Panc1 (cell line): ENCODE measurements around the gene UNC93B1. TPM values are rescaled to one million over a fixed set of nuclear protein-coding genes. Genes with fewer than 3 reads are reported as not detected.

Experiments used
- ATAC-seq: fragments of 200-7000 bp; cut with Tn5 transposase; 2 replicates; pipeline ENCODE4 v1.9.1; 2020; ENCODE audit warnings: mild to moderate bottlenecking, moderate library complexity
- BruUV-seq: library from RNA; stranded (reverse); fragments of 400-500 nt; replicated peaks from 2 replicates; lab custom pipeline; 2021; lab: Mats Ljungman, UMichigan
- CTCF ChIA-PET: fragments of 300-600 bp; sonication (Branson Sonifier 250); formaldehyde crosslinking; loops from one replicate; lab custom pipeline; 2022; ENCODE audit warnings: antibody characterized with exemption; lab: Charles Lee
- POLR2A ChIA-PET: fragments of 300-600 bp; sonication (Branson Sonifier 250); formaldehyde crosslinking; loops from one replicate; lab custom pipeline; 2022; ENCODE audit warnings: antibody characterized with exemption; lab: Charles Lee
- DNase-seq: peaks from one replicate; pipeline ENCODE4 v3.0.0-alpha.2; 2010; ENCODE audit warnings: low read depth, low spot score
- H3K27ac ChIP-seq: 2 replicates; pipeline ENCODE4 v1.5.1; 2011; ENCODE audit warnings: mild to moderate bottlenecking, low read length, inconsistent platforms
- H3K27me3 ChIP-seq: fragments of 200-500 bp; sonication (Bioruptor generic); 2 replicates; pipeline ENCODE4 v1.6.0; 2014; ENCODE audit warnings: low read length, inconsistent platforms; ENCODE audit not compliant: control insufficient read depth, insufficient read depth
- H3K36me3 ChIP-seq: fragments of 200-500 bp; sonication (Bioruptor generic); 2 replicates; pipeline ENCODE4 v1.5.1; 2014; ENCODE audit warnings: inconsistent platforms, mild to moderate bottlenecking, low read length, moderate library complexity; ENCODE audit not compliant: control insufficient read depth, insufficient read depth
- H3K4me1 ChIP-seq: 2 replicates; pipeline ENCODE4 v1.5.1; 2011; ENCODE audit warnings: inconsistent platforms, mild to moderate bottlenecking, low read length, moderate library complexity; ENCODE audit not compliant: control insufficient read depth, insufficient read depth
- H3K4me3 ChIP-seq, 2 experiments: 2 replicates each; pipeline ENCODE4 v1.5.1; 2011 to 2012; ENCODE audit warnings: low read depth in 2 of 2, low read length in 2 of 2, mild to moderate bottlenecking in 2 of 2, inconsistent platforms in 1 of 2, moderate library complexity in 1 of 2
- H3K9me3 ChIP-seq: fragments of 200-500 bp; sonication (Bioruptor generic); 2 replicates; pipeline ENCODE4 v1.5.1; 2014; ENCODE audit warnings: low read depth, mild to moderate bottlenecking, inconsistent platforms, low read length, moderate library complexity; ENCODE audit not compliant: control insufficient read depth, insufficient read depth
- POLR2AphosphoS5 ChIP-seq: IDR thresholded peaks from 2 replicates; pipeline ENCODE4 v1.6.1; 2012; ENCODE audit warnings: mild to moderate bottlenecking, low read depth, low read length, moderate library complexity
- SIN3A ChIP-seq: IDR thresholded peaks from 2 replicates; pipeline ENCODE4 v1.6.1; 2012; ENCODE audit warnings: low read depth, mild to moderate bottlenecking, low read length, moderate library complexity, borderline replicate concordance; ENCODE audit not compliant: insufficient read depth
- TCF7L2 ChIP-seq: IDR thresholded peaks from 2 replicates; pipeline ENCODE4 v1.6.1; 2011; ENCODE audit warnings: mild to moderate bottlenecking, low read depth, low read length, inconsistent platforms
- in situ Hi-C: cut with HindIII; loops from 2 replicates; pipeline ENCODE4 v1.10.0; 2016; ENCODE audit warnings: low sequenced_read_pairs, low pct_unique_long_range_greater_than_20kb
- intact Hi-C: fragments of 100-400 bp; cut with micrococcal nuclease; formaldehyde crosslinking; loops from one replicate; pipeline ENCODE4 v1.10.0; 2022; ENCODE audit not compliant: unreplicated experiment
- total RNA-seq: library from RNA; stranded (reverse); gene quantifications from one replicate; pipeline ENCODE4 v1.2.1, GENCODE V29; 2021; ENCODE audit not compliant: unreplicated experiment
- TF ChIP-seq, protein P1 (sequence below): fragments of 450-650 bp; IDR thresholded peaks from 2 replicates; pipeline ENCODE4 v1.5.1; 2017; ENCODE audit warnings: mild to moderate bottlenecking
- TF ChIP-seq, protein P2 (sequence below), 2 experiments: IDR thresholded peaks; 2 replicates each; pipeline ENCODE4 v1.6.1; 2011 to 2012; ENCODE audit warnings: low read depth in 2 of 2, control low read depth in 1 of 2, low read length in 1 of 2, mild to moderate bottlenecking in 1 of 2, moderate library complexity in 1 of 2; ENCODE audit not compliant: insufficient read depth in 1 of 2

Gene UNC93B1
- total RNA-seq, 1 experiment from 2014 or later, result 54.1 TPM

DNA sequence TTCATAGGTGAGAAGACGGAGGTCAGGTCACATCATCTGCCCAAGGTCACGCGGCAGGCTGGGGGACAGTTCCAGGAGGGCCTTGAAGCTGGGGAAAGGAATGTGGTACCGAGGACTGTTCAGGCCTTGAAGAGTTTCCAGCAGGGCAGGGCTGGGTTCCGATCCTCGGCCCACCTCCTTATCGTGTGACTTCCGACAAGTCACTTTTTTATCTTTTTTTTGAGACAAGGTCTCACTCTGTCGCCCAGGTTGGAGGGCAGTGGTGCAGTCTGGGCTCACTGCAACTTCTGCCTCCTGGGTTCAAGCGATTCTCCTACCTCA is 27.2 kb upstream of the UNC93B1 start:
- H3K36me3 ChIP-seq, result 0 out of 2 replicates have a peak, but pooled peaks cover 3% of the 10 kb centered on the region
- H3K27me3 ChIP-seq, result no peaks in the 10 kb centered on the region
- no peak for DNase-seq
- BruUV-seq, result no TSS peak
- H3K4me3 ChIP-seq, result peak overlapping the region; percentile 89 to 91
- no peaks in the 10 kb centered on the region for H3K9me3 ChIP-seq
- in situ Hi-C loops, result no loop called here
- H3K4me1 ChIP-seq, result peaks cover 31% of the 10 kb centered on the region
- TF ChIP-seq SIN3A (no peak), POLR2AphosphoS5 (no peak), TCF7L2 (no peak)
- TF ChIP-seq, protein P1, sequence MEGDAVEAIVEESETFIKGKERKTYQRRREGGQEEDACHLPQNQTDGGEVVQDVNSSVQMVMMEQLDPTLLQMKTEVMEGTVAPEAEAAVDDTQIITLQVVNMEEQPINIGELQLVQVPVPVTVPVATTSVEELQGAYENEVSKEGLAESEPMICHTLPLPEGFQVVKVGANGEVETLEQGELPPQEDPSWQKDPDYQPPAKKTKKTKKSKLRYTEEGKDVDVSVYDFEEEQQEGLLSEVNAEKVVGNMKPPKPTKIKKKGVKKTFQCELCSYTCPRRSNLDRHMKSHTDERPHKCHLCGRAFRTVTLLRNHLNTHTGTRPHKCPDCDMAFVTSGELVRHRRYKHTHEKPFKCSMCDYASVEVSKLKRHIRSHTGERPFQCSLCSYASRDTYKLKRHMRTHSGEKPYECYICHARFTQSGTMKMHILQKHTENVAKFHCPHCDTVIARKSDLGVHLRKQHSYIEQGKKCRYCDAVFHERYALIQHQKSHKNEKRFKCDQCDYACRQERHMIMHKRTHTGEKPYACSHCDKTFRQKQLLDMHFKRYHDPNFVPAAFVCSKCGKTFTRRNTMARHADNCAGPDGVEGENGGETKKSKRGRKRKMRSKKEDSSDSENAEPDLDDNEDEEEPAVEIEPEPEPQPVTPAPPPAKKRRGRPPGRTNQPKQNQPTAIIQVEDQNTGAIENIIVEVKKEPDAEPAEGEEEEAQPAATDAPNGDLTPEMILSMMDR, result no peak
- TF ChIP-seq, protein P2, sequence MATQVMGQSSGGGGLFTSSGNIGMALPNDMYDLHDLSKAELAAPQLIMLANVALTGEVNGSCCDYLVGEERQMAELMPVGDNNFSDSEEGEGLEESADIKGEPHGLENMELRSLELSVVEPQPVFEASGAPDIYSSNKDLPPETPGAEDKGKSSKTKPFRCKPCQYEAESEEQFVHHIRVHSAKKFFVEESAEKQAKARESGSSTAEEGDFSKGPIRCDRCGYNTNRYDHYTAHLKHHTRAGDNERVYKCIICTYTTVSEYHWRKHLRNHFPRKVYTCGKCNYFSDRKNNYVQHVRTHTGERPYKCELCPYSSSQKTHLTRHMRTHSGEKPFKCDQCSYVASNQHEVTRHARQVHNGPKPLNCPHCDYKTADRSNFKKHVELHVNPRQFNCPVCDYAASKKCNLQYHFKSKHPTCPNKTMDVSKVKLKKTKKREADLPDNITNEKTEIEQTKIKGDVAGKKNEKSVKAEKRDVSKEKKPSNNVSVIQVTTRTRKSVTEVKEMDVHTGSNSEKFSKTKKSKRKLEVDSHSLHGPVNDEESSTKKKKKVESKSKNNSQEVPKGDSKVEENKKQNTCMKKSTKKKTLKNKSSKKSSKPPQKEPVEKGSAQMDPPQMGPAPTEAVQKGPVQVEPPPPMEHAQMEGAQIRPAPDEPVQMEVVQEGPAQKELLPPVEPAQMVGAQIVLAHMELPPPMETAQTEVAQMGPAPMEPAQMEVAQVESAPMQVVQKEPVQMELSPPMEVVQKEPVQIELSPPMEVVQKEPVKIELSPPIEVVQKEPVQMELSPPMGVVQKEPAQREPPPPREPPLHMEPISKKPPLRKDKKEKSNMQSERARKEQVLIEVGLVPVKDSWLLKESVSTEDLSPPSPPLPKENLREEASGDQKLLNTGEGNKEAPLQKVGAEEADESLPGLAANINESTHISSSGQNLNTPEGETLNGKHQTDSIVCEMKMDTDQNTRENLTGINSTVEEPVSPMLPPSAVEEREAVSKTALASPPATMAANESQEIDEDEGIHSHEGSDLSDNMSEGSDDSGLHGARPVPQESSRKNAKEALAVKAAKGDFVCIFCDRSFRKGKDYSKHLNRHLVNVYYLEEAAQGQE (IDR thresholded peaks at IDR 0.05; ENCODE audit: insufficient read depth in 1 of 2, low read depth in 2 of 2, low read length in 1 of 2), result no peak
- intact Hi-C loops, result no loop called here
- ChIA-PET CTCF (no interaction called here), POLR2A (interaction anchor here (0.6 kb wide), 1 partner anchor 171 kb away, joined by 6 read pairs; no protein-coding TSS in a partner anchor)
- H3K27ac ChIP-seq, result peak overlapping the region; percentile 98
- ATAC-seq, result no peak

DNA sequence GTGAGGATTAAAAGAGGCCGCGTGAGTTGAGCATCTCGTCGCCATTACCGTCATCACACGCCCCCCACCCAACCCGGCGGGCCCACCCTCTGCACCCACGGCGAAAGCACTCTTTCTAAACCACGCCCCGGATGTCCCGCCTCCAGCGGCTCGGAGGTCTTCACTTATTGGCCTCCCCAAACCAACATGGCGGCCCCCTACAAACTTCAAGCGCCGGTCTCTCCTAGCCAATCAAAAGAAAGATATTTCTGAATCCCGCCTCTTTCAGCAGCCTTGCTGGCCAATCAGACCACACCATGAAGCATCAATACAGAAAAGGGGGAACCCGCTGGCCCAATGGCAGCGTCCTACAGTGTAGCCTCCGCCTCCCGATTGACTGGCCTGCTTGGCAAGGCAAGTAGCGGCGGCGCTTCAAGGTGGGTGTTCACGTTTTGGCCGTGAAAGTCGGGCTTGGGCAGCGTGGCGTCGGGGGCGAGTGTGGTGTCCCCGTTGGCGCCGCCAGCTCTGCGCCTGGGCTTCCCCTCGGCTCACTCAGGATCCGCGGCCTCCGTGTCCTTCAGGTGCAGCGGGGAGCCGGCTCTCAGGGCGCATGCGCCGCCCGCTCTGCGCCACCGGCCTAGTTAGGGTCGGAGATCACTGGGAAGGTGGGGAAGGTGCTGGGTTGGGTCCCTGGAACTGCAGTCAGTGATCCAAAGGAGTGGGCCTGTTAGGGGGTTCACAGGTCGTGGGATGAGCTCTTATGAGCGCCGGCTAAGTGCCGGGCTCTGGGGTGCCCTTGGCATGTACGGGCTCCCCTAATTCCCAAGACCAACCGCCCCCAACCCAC is 26.6 kb upstream of the UNC93B1 start, which contains the start of gene NDUFS8:
TSS of gene NDUFS8 (plus strand) at position 364 of the 826 bp plus-strand sequence. CDS start 1,471 bp downstream, outside the sequence.
- no TSS peak for BruUV-seq
- TF ChIP-seq TCF7L2 (peak; percentile 95), POLR2AphosphoS5 (peak; percentile 86; the same call in 1 of the 2 replicates), SIN3A (no peak; the same call in 1 of the 2 replicates)
- TF ChIP-seq, protein P1, result no peak
- TF ChIP-seq, protein P2 (IDR thresholded peaks at IDR 0.05; ENCODE audit: insufficient read depth in 1 of 2, low read depth in 2 of 2, low read length in 1 of 2), result no peak
- Histone ChIP-seq H3K4me1 (peaks cover 31% of the 10 kb centered on the region), H3K27me3 (no peaks in the 10 kb centered on the region), H3K4me3 (peak within 1 kb of the TSS; percentile 89 to 91), H3K27ac (peak within 1 kb of the TSS; percentile 98), H3K36me3 (0 out of 2 replicates have a peak, but pooled peaks cover 3% of the 10 kb centered on the region), H3K9me3 (no peaks in the 10 kb centered on the region)
- intact Hi-C loops (no loop called here), in situ Hi-C loops (no loop called here)
- ATAC-seq, result peak; percentile 94
- ChIA-PET CTCF (no interaction called here), POLR2A (interaction anchor here (0.6 kb wide), 2 partner anchors 10 to 172 kb away, joined by 4 to 6 read pairs; no protein-coding TSS in a partner anchor)
- DNase-seq, result peak; percentile 98
